GM23338 (cell line): Measurements from ENCODE around the gene SEMA5A. TPM values are rescaled to one million over a fixed set of nuclear protein-coding genes. Genes with fewer than 3 reads are reported as not detected.

Experiments used
- ATAC-seq: fragments of 200-7000 bp; cut with Tn5 transposase; 3 replicates; pipeline ENCODE4 v1.9.1; 2020
- DNase-seq: peaks from one replicate; pipeline ENCODE4 v3.0.0-alpha.2; 2015; ENCODE audit warnings: low spot score
- H2AFZ ChIP-seq: fragments of 200-600 bp; sonication (generic); 2 replicates; pipeline ENCODE4 v1.8.0; 2016; ENCODE audit warnings: antibody characterized with exemption, mild to moderate bottlenecking, moderate library complexity
- H3F3A ChIP-seq: fragments of 200-600 bp; sonication (generic); replicated peaks from 2 replicates; pipeline ENCODE4 v1.8.0; 2017; ENCODE audit warnings: antibody characterized with exemption, mixed run types, low read depth
- H3K27ac ChIP-seq: fragments of 200-600 bp; sonication (generic); 2 replicates; pipeline ENCODE4 v1.6.1; 2016; ENCODE audit warnings: low read depth
- H3K27me3 ChIP-seq: fragments of 200-600 bp; sonication (generic); 2 replicates; pipeline ENCODE4 v1.8.0; 2016; ENCODE audit warnings: mild to moderate bottlenecking, mixed run types, moderate library complexity; ENCODE audit not compliant: insufficient read depth
- H3K36me3 ChIP-seq: fragments of 200-600 bp; sonication (generic); 2 replicates; pipeline ENCODE4 v1.8.0; 2016; ENCODE audit warnings: mild to moderate bottlenecking; ENCODE audit not compliant: insufficient read depth
- H3K4me1 ChIP-seq: fragments of 200-600 bp; sonication (generic); 2 replicates; pipeline ENCODE4 v1.8.0; 2016; ENCODE audit warnings: mild to moderate bottlenecking, moderate library complexity; ENCODE audit not compliant: insufficient read depth
- H3K4me2 ChIP-seq: fragments of 200-600 bp; sonication (generic); 2 replicates; pipeline ENCODE4 v1.7.1; 2017; ENCODE audit warnings: mixed run types
- H3K4me3 ChIP-seq: fragments of 200-600 bp; sonication (generic); 2 replicates; pipeline ENCODE4 v1.6.1; 2016; ENCODE audit warnings: mixed run types
- H3K79me2 ChIP-seq: fragments of 200-600 bp; sonication (generic); replicated peaks from 2 replicates; pipeline ENCODE4 v1.8.0; 2017; ENCODE audit warnings: mild to moderate bottlenecking; ENCODE audit not compliant: insufficient read depth
- H3K9me2 ChIP-seq: fragments of 200-600 bp; sonication (generic); 2 replicates; pipeline ENCODE4 v1.8.0; 2017; ENCODE audit not compliant: insufficient read depth
- H4K20me1 ChIP-seq: fragments of 200-600 bp; sonication (generic); replicated peaks from 2 replicates; pipeline ENCODE4 v1.8.0; 2017; ENCODE audit warnings: mild to moderate bottlenecking; ENCODE audit not compliant: insufficient read depth
- H3K27ac Mint-ChIP-seq: 2 replicates; pipeline ENCODE4 v1.8.0; 2020; ENCODE audit warnings: inconsistent platforms, mild to moderate bottlenecking, moderate library complexity, mixed read lengths
- H3K27me3 Mint-ChIP-seq: 3 replicates; pipeline ENCODE4 v1.8.0; 2022; ENCODE audit warnings: low read depth, mild to moderate bottlenecking, moderate library complexity, mixed read lengths, inconsistent platforms; ENCODE audit not compliant: insufficient read depth, poor library complexity
- H3K36me3 Mint-ChIP-seq: 3 replicates; pipeline ENCODE4 v1.8.0; 2021; ENCODE audit warnings: low read depth, mild to moderate bottlenecking, inconsistent platforms, moderate library complexity, mixed read lengths
- H3K4me1 Mint-ChIP-seq: 3 replicates; pipeline ENCODE4 v1.8.0; 2020; ENCODE audit warnings: mild to moderate bottlenecking, inconsistent platforms, mixed read lengths
- H3K4me3 Mint-ChIP-seq: 3 replicates; pipeline ENCODE4 v1.8.0; 2021; ENCODE audit warnings: moderate library complexity, mild to moderate bottlenecking, inconsistent platforms, mixed read lengths
- H3K9me3 Mint-ChIP-seq: 3 replicates; pipeline ENCODE4 v1.8.0; 2020; ENCODE audit warnings: moderate library complexity, mild to moderate bottlenecking, inconsistent platforms, mixed read lengths
- CREB1 ChIP-seq: fragments of 250-450 bp; sonication (Bioruptor Pico); IDR thresholded peaks from 2 replicates; pipeline ENCODE4 v1.5.0; 2020; ENCODE audit warnings: low read depth, mild to moderate bottlenecking, moderate library complexity
- CTCF ChIP-seq, 2 experiments: fragments of 200-600 bp in 1 of 2; sonication (generic) in 1 of 2; conservative IDR thresholded peaks; 2 replicates each; pipeline versions ENCODE4 v1.5.1 to v1.6.1; 2016 to 2017; ENCODE audit warnings: antibody characterized with exemption in 2 of 2, low read depth in 2 of 2, mild to moderate bottlenecking in 2 of 2, moderate library complexity in 1 of 2
- ETS1 ChIP-seq: IDR thresholded peaks from 2 replicates; pipeline ENCODE4 v1.6.1; 2016; ENCODE audit warnings: antibody characterized with exemption
- NANOG ChIP-seq: IDR thresholded peaks from 2 replicates; pipeline ENCODE4 v1.6.1; 2016; ENCODE audit warnings: antibody characterized with exemption, borderline replicate concordance
- REST ChIP-seq: IDR thresholded peaks from one replicate; pipeline ENCODE4 v1.6.1; 2018; ENCODE audit warnings: antibody characterized with exemption; ENCODE audit not compliant: unreplicated experiment
- STAT1 ChIP-seq: IDR thresholded peaks from one replicate; pipeline ENCODE4 v1.6.1; 2016; ENCODE audit warnings: antibody characterized with exemption; ENCODE audit not compliant: unreplicated experiment
- ZNF462 ChIP-seq: fragments of 250-450 bp; sonication (Bioruptor Pico); IDR thresholded peaks from 2 replicates; pipeline ENCODE4 v1.5.0; 2020; ENCODE audit warnings: mild to moderate bottlenecking, moderate library complexity
- polyA plus RNA-seq: library from polyadenylated mRNA; unstranded; fragments of >200 nt; fragmentation: Nextera tagmentation; extraction: Ambion mirVana; gene quantifications from 2 replicates; pipeline ENCODE4 v1.2.1, GENCODE V29; 2016
- total RNA-seq: library from RNA; depleted of rRNA; stranded (reverse); fragments of >200 nt; shearing (Covaris generic); gene quantifications from 2 replicates; pipeline ENCODE4 v1.2.3, GENCODE V29; 2014

The SEMA5A gene
- total and polyA plus RNA-seq, 2 experiments from 2014 or later, result 2.1 to 8.1 TPM

- no peaks in the 10 kb centered on the region for H3F3A ChIP-seq
- H2AFZ ChIP-seq, result no peak overlapping the region
- H4K20me1 ChIP-seq, result no peaks in the 10 kb centered on the region
- TF ChIP-seq ETS1 (no peak), CREB1 (no peak), CTCF (conservative IDR thresholded peaks at IDR 0.05; ENCODE audit: low read depth in 2 of 2) (no peak), STAT1 (no peak), ZNF462 (CRISPR knock-in tag) (no peak), REST (no peak), NANOG (no peak)
- H3K27me3 ChIP-seq, result no peaks in the 10 kb centered on the region
- H3K36me3 Mint-ChIP-seq, result no peaks in the 10 kb centered on the region
- no peak overlapping the region for H3K4me2 ChIP-seq
- H3K4me3 ChIP-seq, result no peak overlapping the region
- DNase-seq (no peak), ATAC-seq (no peak)
- no peak overlapping the region for H3K4me3 Mint-ChIP-seq
- no peaks in the 10 kb centered on the region for H3K4me1 Mint-ChIP-seq
- H3K27ac Mint-ChIP-seq, result no peak overlapping the region; the same call in 1 of the 2 replicates
- H3K79me2 ChIP-seq, result no peaks in the 10 kb centered on the region
- H3K4me1 ChIP-seq, result no peaks in the 10 kb centered on the region
- H3K27ac ChIP-seq, result no peak overlapping the region
- no peaks in the 10 kb centered on the region for H3K9me2 ChIP-seq
- no peaks in the 10 kb centered on the region for H3K9me3 Mint-ChIP-seq
- no peaks in the 10 kb centered on the region for H3K36me3 ChIP-seq
- peaks cover 2% of the 10 kb centered on the region for H3K27me3 Mint-ChIP-seq
These were observed 244.7 kb downstream of the SEMA5A start for GRCh38 chr5:9301200-9301599.
